K562 (cell line): ENCODE results near the gene ATXN10. TPM values are rescaled to one million over a fixed set of nuclear protein-coding genes. Genes with fewer than 3 reads are reported as not detected.
A peak's percentile ranks its signal among the peaks of the same experiment; 100 is the strongest.

Experiments
- ATAC-seq: fragments of 200-7000 bp; cut with Tn5 transposase; 3 replicates; pipeline ENCODE4 v1.9.1; 2020; ENCODE audit warnings: moderate library complexity
- BruUV-seq: library from RNA; stranded (reverse); fragments of 400-500 nt; replicated peaks from 2 replicates; lab custom pipeline; 2021; lab: Mats Ljungman, UMichigan
- CTCF ChIA-PET: fragments of 300-600 bp; formaldehyde crosslinking; extraction: SDS; loops from one replicate; lab custom pipeline; 2021; ENCODE audit warnings: low intra/inter-chr PET ratio; lab: Yijun Ruan, JAX
- POLR2A ChIA-PET: fragments of 300-600, 350-650 bp; sonication (Branson Sonifier 250); formaldehyde crosslinking; extraction: SDS; loops from one replicate; lab custom pipeline; 2021; ENCODE audit warnings: antibody characterized with exemption, inconsistent platforms; lab: Yijun Ruan, JAX
- DNase-seq, 4 experiments: peaks; one replicate each; pipeline versions ENCODE4 v3.0.0 to v3.0.0-alpha.2; 2011 to 2018; ENCODE audit warnings: low spot score in 3 of 4, mixed read lengths in 3 of 4; ENCODE audit errors: extremely low read depth in 1 of 4
- FAIRE-seq: peaks from 2 replicates; lab custom pipeline; 2011; peaks lifted over from hg19 to GRCh38; lab: Jason Lieb, UNC
- H2AFZ ChIP-seq: 2 replicates; pipeline ENCODE4 v1.6.0; 2011; ENCODE audit warnings: low read depth, low read length, control low read depth, inconsistent platforms
- H3K27ac ChIP-seq: fragments of 200-600 bp; 3 replicates; pipeline ENCODE4 v1.8.0; 2011; ENCODE audit warnings: low read depth, mild to moderate bottlenecking, control low read depth, inconsistent platforms, low read length, moderate library complexity, mixed read lengths; ENCODE audit errors: extremely low read depth
- H3K27me3 ChIP-seq, 2 experiments: fragments of 300-600 bp in 1 of 2; 2 replicates in 1 of 2; 3 replicates in 1 of 2; pipeline versions ENCODE4 v1.6.0 to v1.8.0; 2011; ENCODE audit warnings: inconsistent platforms in 2 of 2, low read length in 2 of 2, mild to moderate bottlenecking in 1 of 2, mixed read lengths in 1 of 2, moderate library complexity in 1 of 2; ENCODE audit not compliant: control insufficient read depth in 2 of 2, insufficient read depth in 2 of 2
- H3K36me3 ChIP-seq: fragments of 300-600 bp; 3 replicates; pipeline ENCODE4 v1.8.0; 2011; ENCODE audit warnings: mild to moderate bottlenecking, low read length, inconsistent platforms; ENCODE audit not compliant: control insufficient read depth, insufficient read depth
- H3K4me1 ChIP-seq, 2 experiments: fragments of 200-600 bp in 1 of 2; replicated peaks in 1 of 2; 2 replicates in 1 of 2; 3 replicates in 1 of 2; pipeline versions ENCODE4 v1.5.1 to v1.8.0; 2011; ENCODE audit warnings: inconsistent platforms in 2 of 2, low read length in 2 of 2, mild to moderate bottlenecking in 1 of 2, mixed read lengths in 1 of 2, moderate library complexity in 1 of 2; ENCODE audit not compliant: control insufficient read depth in 2 of 2, insufficient read depth in 2 of 2
- H3K4me2 ChIP-seq: 2 replicates; pipeline ENCODE4 v1.6.1; 2011; ENCODE audit warnings: low read length, control low read depth, inconsistent platforms, mixed read lengths; ENCODE audit not compliant: insufficient read depth
- H3K4me3 ChIP-seq: fragments of 200-600 bp; sonication (generic), shearing (Covaris generic); 2 replicates; pipeline ENCODE4 v1.5.1; 2016; ENCODE audit warnings: control low read depth, inconsistent platforms
- H3K79me2 ChIP-seq: fragments of 200-600 bp; 3 replicates; pipeline ENCODE4 v1.8.0; 2011; ENCODE audit warnings: low read length, inconsistent platforms; ENCODE audit not compliant: control insufficient read depth, insufficient read depth
- H3K9ac ChIP-seq, 2 experiments: 2 replicates each; pipeline versions ENCODE4 v1.6.0 to v1.6.1; 2011; ENCODE audit warnings: low read depth in 2 of 2, low read length in 2 of 2, control low read depth in 1 of 2, inconsistent platforms in 1 of 2, mild to moderate bottlenecking in 1 of 2, mixed read lengths in 1 of 2; ENCODE audit not compliant: insufficient read depth in 1 of 2
- H3K9me1 ChIP-seq: one replicate; pipeline ENCODE4 v1.6.0; 2011; ENCODE audit warnings: inconsistent platforms, mild to moderate bottlenecking, low read length, moderate library complexity; ENCODE audit not compliant: control insufficient read depth, insufficient read depth
- H3K9me3 ChIP-seq: replicated peaks from 2 replicates; pipeline ENCODE4 v1.5.1; 2011; ENCODE audit warnings: low read depth, low read length, inconsistent platforms; ENCODE audit not compliant: control insufficient read depth, insufficient read depth
- H4K20me1 ChIP-seq: replicated peaks from 2 replicates; pipeline ENCODE4 v1.6.1; 2011; ENCODE audit warnings: low read length, inconsistent platforms, mixed read lengths; ENCODE audit not compliant: control insufficient read depth, insufficient read depth
- CHD2 ChIP-seq: IDR thresholded peaks from 2 replicates; pipeline ENCODE4 v1.6.1; 2011; ENCODE audit warnings: low read depth, low read length
- E2F3 ChIP-seq: fragments of 250-450 bp; sonication (Bioruptor Pico); IDR thresholded peaks from 2 replicates; pipeline ENCODE4 v1.4.0; 2020; ENCODE audit warnings: mild to moderate bottlenecking
- ELK1 ChIP-seq: sonication (generic); formaldehyde crosslinking; IDR thresholded peaks from 2 replicates; pipeline ENCODE4 v1.8.1; 2022; ENCODE audit warnings: missing genetic modification reagents
- HNRNPUL1 ChIP-seq: fragments of 200-400 bp; formaldehyde crosslinking; IDR thresholded peaks from 2 replicates; pipeline ENCODE4 v1.6.1; 2017; ENCODE audit warnings: low read length
- PCBP1 ChIP-seq: fragments of 200-400 bp; formaldehyde crosslinking; IDR thresholded peaks from 2 replicates; pipeline ENCODE4 v1.6.1; 2018; ENCODE audit warnings: mild to moderate bottlenecking, low read depth, low read length; ENCODE audit not compliant: poor library complexity, severe bottlenecking
- RBM17 ChIP-seq: fragments of 200-400 bp; formaldehyde crosslinking; IDR thresholded peaks from 2 replicates; pipeline ENCODE4 v1.6.1; 2017; ENCODE audit warnings: low read depth, mild to moderate bottlenecking, low read length, borderline replicate concordance
- REST ChIP-seq, 2 experiments: fragments of 450-650 bp; formaldehyde crosslinking in 1 of 2; IDR thresholded peaks; 2 replicates each; pipeline versions ENCODE4 v1.4.0 to v1.6.1; 2014 to 2020; ENCODE audit warnings: mild to moderate bottlenecking in 2 of 2, borderline replicate concordance in 1 of 2, low read depth in 1 of 2
- RFX5 ChIP-seq: IDR thresholded peaks from 2 replicates; pipeline ENCODE4 v1.6.1; 2011; ENCODE audit warnings: low read depth, mild to moderate bottlenecking, improper control_type of control experiment, low read length
- THRAP3 ChIP-seq: fragments of 450-650 bp; IDR thresholded peaks from 2 replicates; pipeline ENCODE4 v1.6.1; 2016; ENCODE audit warnings: mild to moderate bottlenecking, inconsistent platforms, borderline replicate concordance
- WGBS: fragments of 100-300 bp; shearing (Covaris generic); methylation state at CpG from one replicate; pipeline ENCODE4 v1.1.6; 2016; ENCODE audit warnings: low coverage, mixed read lengths; ENCODE audit not compliant: insufficient coverage; ENCODE audit errors: missing lambda C conversion rate; 5-methylcytosine and 5-hydroxymethylcytosine counted together
- in situ Hi-C: fragments of 300-500 bp; cut with MboI; formaldehyde crosslinking; loops from 4 replicates; pipeline ENCODE4 v1.15.0; 2018; ENCODE audit warnings: inconsistent platforms, mixed read lengths
- intact Hi-C: fragments of 100-400 bp; cut with micrococcal nuclease; formaldehyde crosslinking; loops from 2 replicates; pipeline ENCODE4 v1.14.2; 2022
- polyA plus RNA-seq, 8 experiments: library from polyadenylated mRNA; depleted of rRNA in 4 of 8; stranded (reverse) in 5 of 8; unstranded in 3 of 8; fragments of >200 nt; fragmentation: Nextera tagmentation in 2 of 8; fragmentation: Illumina TruSeq in 1 of 8; extraction: Ambion mirVana in 2 of 8; extraction: Trizol in 1 of 8; gene quantifications; 2 replicates each; pipeline versions ENCODE4 v1.2.1 to v1.2.3, GENCODE V29; 2011 to 2014; ENCODE audit warnings: inconsistent platforms in 1 of 8, missing spikeins in 1 of 8
- total RNA-seq, 7 experiments: library from RNA; depleted of rRNA in 6 of 7; stranded (reverse); fragments of >200 nt in 6 of 7; fragmentation: Illumina TruSeq in 2 of 7; extraction: Trizol in 2 of 7; gene quantifications; 2 replicates each; pipeline versions ENCODE4 v1.2.1 to v1.2.3, GENCODE V29; 2011 to 2021; ENCODE audit warnings: low replicate concordance in 1 of 7

ATXN10 gene
- total and polyA plus RNA-seq, 9 of the 15 experiments (the other 6 are each of a cell fraction or from before 2014, with no cell fraction given) = 11.5 to 190 (median 33.6) TPM

GRCh38 chr22:45846952-45847351, 175.3 kb downstream of the ATXN10 start (continued):
- TF ChIP-seq REST (IDR thresholded peaks at IDR 0.05; ENCODE audit: borderline replicate concordance) (peak; percentile 90), REST (CRISPR knock-in tag; IDR thresholded peaks at IDR 0.05; ENCODE audit: low read depth) (0 out of 2 replicates have a peak, but pooled peaks have one; percentile 27)

- peaks cover 3% of the 10 kb centered on the region; the same call in 1 of the 3 replicates for H3K36me3 ChIP-seq
- H3K4me2 ChIP-seq = no peak overlapping the region
- no peaks in the 10 kb centered on the region for H3K4me1 ChIP-seq
- H3K4me3 ChIP-seq = no peak overlapping the region
- intact Hi-C loops (no loop called here), in situ Hi-C loops (no loop called here)
- H3K27me3 ChIP-seq = no peaks in the 10 kb centered on the region
- FAIRE-seq (no peak), ATAC-seq (no peak), DNase-seq (no peak)
- no TSS peak for BruUV-seq
- H3K9me1 ChIP-seq = no peaks in the 10 kb centered on the region
- CTCF ChIA-PET = no interaction called here
- no peaks in the 10 kb centered on the region for H3K79me2 ChIP-seq
- H3K27ac ChIP-seq = no peak overlapping the region
- peaks cover 3% of the 10 kb centered on the region for H3K9me3 ChIP-seq
- no peaks in the 10 kb centered on the region for H4K20me1 ChIP-seq
- POLR2A ChIA-PET = no interaction called here
- no peak overlapping the region for H3K9ac ChIP-seq
- no peak overlapping the region for H2AFZ ChIP-seq
- WGBS = 100% methylated on average over 2 of the region's 2 CpGs
- TF ChIP-seq PCBP1 = no peak
- TF ChIP-seq RBM17 = no peak
- no peak for TF ChIP-seq E2F3
- TF ChIP-seq THRAP3 = no peak
- TF ChIP-seq ELK1 (CRISPR knock-in tag) = no peak
- no peak for TF ChIP-seq HNRNPUL1
- no peak for TF ChIP-seq RFX5
- no peak for TF ChIP-seq CHD2
Measured at GRCh38 chr22:45848904-45849303, 177.3 kb downstream of the ATXN10 start.
